Skin epidermis (tissue), 12 donors: ENCODE data around the gene CDCA4.

Source experiments
- H3K27ac ChIP-seq, 21 experiments: fragments of 200-600 bp; sonication (generic) in 11 of 21; one replicate each; pipeline ENCODE4 v1.5.0; 2020; ENCODE audit warnings: mild to moderate bottlenecking in 3 of 21, inconsistent platforms in 2 of 21, moderate library complexity in 2 of 21
- H3K4me3 ChIP-seq, 7 experiments: fragments of 200-600 bp; sonication (generic) in 2 of 7; one replicate each; pipeline ENCODE4 v1.5.0; 2020; ENCODE audit warnings: inconsistent platforms in 2 of 7, mild to moderate bottlenecking in 2 of 7, moderate library complexity in 1 of 7

Gene CDCA4

DNA sequence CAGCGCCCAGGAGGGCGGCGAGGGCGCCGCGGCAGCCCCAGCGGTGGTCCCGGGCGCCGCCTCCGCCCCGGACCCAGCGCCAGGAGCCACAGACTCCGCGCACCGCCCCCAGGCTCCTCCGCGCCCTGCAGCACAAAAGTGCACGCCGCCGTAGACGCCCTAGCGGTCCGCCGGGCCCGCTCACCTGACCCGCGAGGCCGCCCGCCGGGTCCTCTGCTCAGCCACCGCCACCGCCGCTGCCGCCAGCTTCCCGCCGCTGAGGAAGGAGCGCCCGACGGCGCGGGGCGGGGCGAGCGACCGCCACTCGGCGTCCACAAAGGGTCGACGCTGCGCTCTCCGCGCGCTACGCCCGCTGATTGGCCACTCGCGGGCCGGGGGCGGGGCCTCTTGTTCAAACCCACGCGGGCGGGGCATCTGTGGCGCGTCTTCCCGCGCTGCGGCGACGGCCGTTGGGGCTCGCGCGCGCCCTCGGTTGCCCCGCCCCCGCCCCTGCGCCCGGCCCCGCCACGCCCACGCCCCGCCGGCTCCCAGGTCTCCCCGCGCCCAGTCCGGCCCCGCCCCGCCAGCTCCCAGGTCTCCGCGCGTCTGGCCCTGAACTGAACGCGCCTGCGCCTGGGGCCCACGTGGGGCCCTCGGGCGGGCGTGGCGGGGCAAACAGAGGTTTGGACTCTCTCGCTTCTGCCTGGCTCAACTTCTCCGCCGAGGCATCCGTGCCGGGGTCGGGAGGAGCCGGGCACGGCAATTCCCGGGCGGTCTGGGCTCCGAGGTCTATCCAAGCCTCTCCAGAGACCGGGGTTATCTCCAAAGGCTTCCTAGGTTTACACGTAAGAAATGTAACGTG is at the start of gene CDCA4:
Gene CDCA4 (minus strand): TSS at position 269 of the 841 bp plus-strand sequence. CDS start 9,154 bp downstream, outside the sequence.
- peak within 1 kb of the TSS; percentile 78 to 96 (median 88) for H3K4me3 ChIP-seq

DNA sequence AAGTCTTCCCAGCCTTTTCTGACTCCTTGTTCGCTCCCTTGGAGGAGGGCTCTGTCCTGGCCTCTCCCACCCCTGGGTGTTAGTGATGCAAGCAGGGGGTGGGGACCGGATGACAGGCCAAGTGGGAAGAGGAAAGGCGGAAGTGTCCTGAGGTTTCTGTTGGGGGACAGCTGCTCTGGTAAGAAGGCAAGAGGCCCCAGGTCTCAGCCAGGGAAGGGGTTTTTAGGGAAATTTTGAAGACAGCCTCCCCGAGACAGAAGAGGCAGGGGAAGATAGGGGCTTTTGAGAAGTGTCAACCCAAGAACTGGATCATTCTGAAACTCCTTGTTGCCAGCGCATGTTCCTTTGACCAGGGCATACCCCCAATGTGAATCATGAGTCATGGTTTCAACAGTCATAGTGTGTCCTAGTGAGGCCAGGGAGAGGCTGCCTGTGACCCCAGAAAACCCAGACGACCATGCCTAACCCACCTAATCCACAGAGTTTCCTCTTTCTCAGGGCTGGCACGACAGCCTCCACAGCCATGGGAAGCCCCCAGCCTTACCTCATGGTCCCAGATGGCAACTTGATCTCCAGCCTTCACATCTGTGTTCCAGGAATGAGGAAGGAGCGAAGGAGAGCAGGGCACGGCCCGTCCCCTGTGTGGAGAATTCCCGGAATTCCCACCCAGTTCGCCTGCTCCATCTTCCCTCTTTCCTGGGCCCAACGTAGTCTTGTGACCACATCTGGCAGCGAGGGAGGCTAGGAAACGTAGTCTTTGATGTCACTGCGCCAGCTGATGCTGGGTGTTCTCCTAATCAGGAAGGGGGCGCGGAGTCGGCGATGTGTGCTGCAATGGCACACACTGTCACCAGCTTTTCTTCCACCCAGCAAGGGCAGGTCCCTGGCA is 49.2 kb upstream of the CDCA4 start:
- H3K27ac ChIP-seq, result peak overlapping the region in 13 of 21 experiments; percentile 2 to 66 (median 31)
- H3K4me3 ChIP-seq, result no peak overlapping the region

More for the DNA sequence above, at the start of gene CDCA4:
- H3K27ac ChIP-seq, result peak within 1 kb of the TSS; percentile 82 to 96 (median 92)

DNA sequence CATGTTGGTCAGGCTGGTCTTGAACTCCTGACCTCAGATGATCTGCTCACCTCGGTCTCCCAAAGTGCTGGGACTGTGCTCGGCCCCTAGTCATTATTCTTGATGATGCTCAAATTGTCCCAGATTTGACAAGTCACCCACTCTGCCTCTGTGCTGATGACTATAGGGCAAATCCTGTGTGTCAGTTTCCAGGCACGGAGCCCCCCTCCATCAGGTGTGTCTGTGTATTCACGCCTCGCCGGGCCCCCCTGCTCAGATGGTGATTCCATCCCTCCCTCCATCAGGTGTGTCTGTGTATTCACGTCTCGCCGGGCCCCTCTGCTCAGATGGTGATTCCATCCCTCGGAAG is 48.6 kb upstream of the CDCA4 start:
- Histone ChIP-seq H3K4me3 (no peak overlapping the region), H3K27ac (peak overlapping the region in 7 of 21 experiments; percentile 2 to 57 (median 31))

GRCh38 chr14:105068818-105069217 is 47.9 kb upstream of the CDCA4 start:
- peak overlapping the region in 2 of 21 experiments; percentile 33 to 57 for H3K27ac ChIP-seq
- no peak overlapping the region for H3K4me3 ChIP-seq

DNA sequence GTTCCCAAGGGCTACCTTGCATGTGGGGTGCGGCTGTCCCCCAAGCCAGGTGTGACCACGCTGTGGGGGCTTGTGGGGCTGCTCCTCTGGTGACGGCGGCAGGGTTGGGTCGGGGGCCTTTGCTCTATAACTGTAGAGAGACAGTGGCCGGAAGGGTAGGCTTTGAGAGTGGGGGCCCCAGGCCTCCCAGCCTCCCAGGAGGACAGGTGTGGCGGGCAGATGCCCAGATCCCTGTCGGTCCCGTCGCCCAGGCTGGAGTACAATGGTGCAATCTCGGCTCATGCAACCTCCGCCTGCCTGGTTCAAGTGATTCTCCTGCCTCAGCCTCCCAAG is 47.1 kb upstream of the CDCA4 start:
- Histone ChIP-seq H3K27ac (peak overlapping the region in 4 of 21 experiments; percentile 87 to 96 (median 93)), H3K4me3 (no peak overlapping the region)

DNA sequence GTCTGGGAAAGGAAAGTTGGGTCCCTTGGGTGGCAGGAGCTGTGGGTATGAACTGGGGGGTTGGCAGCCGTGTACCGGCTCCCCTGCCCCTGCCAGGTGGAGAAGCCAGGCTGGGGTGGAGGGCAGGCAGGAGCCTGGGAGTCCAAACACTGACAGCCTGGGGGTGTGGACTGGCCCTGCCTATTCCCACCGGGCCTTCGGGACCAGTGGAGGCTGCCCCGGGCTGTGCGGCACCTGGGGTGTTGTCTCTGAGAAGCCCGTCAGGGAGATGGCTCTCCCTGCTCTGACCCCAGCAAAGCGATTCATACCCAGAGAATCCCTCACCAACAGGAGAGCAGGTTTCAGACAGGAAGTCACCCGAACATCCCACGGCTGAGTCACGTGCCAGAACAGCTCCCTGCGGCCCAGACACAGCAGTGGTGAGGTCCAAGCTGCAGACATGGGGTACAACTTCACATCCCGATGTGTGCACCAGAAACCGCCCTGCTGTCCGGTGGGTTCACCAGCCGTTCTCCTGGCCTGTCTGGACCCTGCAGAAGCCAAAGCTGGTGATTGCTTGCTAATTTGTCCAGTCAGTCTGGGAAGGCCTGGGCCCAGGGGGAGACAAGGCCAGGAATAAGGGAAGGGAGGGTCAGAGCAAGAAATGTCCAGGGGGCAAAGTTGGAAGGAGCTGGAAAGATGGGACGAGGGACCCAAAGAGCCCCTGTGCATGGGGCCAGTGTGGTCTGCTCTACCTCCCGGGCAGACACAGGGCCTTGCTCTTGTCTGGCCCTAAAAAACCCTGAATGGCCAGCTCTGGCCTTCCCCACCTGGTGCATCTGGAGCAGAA is 46.5 kb upstream of the CDCA4 start:
- peak overlapping the region in 14 of 21 experiments; percentile 3 to 96 (median 80) for H3K27ac ChIP-seq
- H3K4me3 ChIP-seq, result no peak overlapping the region

- Histone ChIP-seq H3K4me3 (peak overlapping the region in 1 of 7 experiments; percentile 43), H3K27ac (peak overlapping the region in 18 of 21 experiments; percentile 38 to 96 (median 80))
Observed at GRCh38 chr14:105066240-105067071, 45.6 kb upstream of the CDCA4 start.

- Histone ChIP-seq H3K4me3 (peak within 1 kb of the TSS; percentile 13 to 43 (median 35)), H3K27ac (peak within 1 kb of the TSS in 20 of 21 experiments; percentile 28 to 96 (median 80))
Observed at GRCh38 chr14:105065280-105066228, 44.7 kb upstream of the CDCA4 start, which contains the start of gene GPR132. Gene GPR132 (minus strand): TSS chr14:105065430. CDS start chr14:105055420, 10,010 bp downstream.

GRCh38 chr14:105064721-105065143 is 43.8 kb upstream of the CDCA4 start:
- peak overlapping the region; percentile 13 to 43 (median 35) for H3K4me3 ChIP-seq
- H3K27ac ChIP-seq, result peak overlapping the region in 20 of 21 experiments; percentile 28 to 96 (median 80)

GRCh38 chr14:105064001-105064400 is 43.1 kb upstream of the CDCA4 start:
- peak overlapping the region in 14 of 21 experiments; percentile 68 to 96 (median 82) for H3K27ac ChIP-seq
- H3K4me3 ChIP-seq, result peak overlapping the region; percentile 13 to 43 (median 35)

- peak overlapping the region in 4 of 7 experiments; percentile 35 to 43 (median 41) for H3K4me3 ChIP-seq
Observed at GRCh38 chr14:105063506-105063905, 42.6 kb upstream of the CDCA4 start.

GRCh38 chr14:105063056-105063455 is 42.2 kb upstream of the CDCA4 start:
- H3K27ac ChIP-seq, result peak overlapping the region in 10 of 21 experiments; percentile 15 to 96 (median 78)
- peak overlapping the region in 2 of 7 experiments; percentile 35 to 43 for H3K4me3 ChIP-seq

More at GRCh38 chr14:105063506-105063905, 42.6 kb upstream of the CDCA4 start:
- H3K27ac ChIP-seq, result peak overlapping the region in 11 of 21 experiments; percentile 5 to 96 (median 81)

DNA sequence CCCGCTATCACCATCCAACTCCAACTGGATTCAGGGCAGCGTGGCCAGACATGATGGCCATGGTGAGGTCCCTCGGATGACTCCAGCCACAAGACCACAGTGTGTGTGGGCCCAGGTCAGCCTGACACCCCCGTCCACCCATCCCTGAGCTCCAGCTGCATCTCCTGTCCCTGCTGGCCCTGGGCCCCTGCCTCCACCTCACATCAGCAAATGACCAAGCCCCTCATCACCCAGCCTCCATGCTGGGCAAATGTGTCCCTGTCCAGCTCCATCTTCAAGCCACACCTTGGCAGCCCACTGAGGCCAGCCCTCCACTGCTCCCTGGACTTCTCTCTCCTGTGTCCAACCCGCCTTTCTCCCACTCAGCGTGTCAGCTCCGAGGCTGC is 41.2 kb upstream of the CDCA4 start:
- Histone ChIP-seq H3K27ac (peak overlapping the region in 17 of 21 experiments; percentile 38 to 96 (median 74)), H3K4me3 (peak overlapping the region in 3 of 7 experiments; percentile 8 to 31 (median 26))

DNA sequence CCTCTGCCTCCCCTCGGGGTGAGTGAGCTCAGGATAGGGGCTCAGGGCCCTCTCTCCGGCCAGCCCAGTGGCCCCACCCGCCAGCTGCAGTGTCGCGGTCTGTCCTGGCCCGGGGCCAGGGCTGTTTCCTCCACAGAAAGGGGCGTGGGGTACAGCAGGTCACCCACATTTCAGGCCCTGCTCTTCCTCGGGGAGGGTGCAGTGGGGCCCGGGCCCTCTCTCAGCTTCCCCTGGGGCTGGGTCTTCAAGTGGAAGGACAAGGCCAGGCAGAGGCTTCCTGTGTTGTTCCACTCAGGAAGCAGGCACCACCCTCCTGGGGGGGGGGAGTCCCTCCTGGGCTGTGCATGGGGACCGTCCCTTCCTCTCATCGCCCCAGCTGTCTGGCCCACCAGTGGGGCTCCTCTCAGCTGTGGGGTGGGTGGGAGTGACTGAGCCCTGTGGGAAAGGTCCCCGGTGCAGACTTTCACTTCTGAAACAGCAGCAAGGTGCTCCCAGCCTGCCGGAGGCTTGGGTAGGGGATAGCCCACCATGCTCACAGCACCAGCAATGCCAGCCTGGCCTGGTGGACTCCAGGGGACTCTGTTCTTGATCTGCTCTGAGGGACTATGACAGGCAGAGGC is 40.7 kb upstream of the CDCA4 start:
- H3K27ac ChIP-seq, result peak overlapping the region; percentile 38 to 96 (median 73)
- peak overlapping the region in 6 of 7 experiments; percentile 10 to 31 (median 23) for H3K4me3 ChIP-seq

DNA sequence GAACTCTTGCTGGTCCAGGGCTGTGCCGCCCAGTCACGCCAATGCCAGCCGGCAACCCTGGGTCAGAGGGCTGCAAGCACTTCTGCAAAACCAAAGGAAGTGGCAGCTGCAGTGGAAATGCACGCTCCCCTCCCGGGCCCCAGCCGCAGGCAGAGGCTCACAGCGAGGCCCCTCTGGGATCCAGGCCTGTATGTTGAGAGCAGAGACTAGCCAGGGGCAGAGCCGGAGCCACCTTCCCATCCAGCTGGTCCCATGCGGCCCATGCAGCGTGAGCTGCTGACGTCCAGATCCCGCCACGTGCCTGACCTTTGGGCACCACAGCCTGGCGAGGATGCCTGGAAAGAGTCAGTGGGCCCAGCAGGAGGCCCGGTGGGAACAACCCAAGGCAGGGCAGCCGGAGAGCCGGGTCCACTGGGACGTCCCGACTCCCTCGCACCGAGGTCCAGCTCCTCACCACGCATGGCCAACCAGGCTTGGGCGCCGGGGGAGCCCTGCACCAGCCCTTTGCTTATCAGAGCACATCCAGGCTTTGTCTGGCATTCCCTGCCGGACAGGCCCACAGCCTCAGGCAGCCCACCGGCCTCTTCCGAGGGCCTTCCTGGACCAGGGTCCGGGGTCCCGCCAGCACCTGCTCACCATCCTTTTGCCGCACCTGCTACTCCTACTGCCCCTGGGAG is 40.0 kb upstream of the CDCA4 start:
- Histone ChIP-seq H3K4me3 (peak overlapping the region in 6 of 7 experiments; percentile 10 to 31 (median 23)), H3K27ac (peak overlapping the region; percentile 38 to 96 (median 73))
